ENCODE results near the gene ABCG5.
A peak's percentile ranks its signal among the peaks of the same experiment; 100 is the strongest.

DNA sequence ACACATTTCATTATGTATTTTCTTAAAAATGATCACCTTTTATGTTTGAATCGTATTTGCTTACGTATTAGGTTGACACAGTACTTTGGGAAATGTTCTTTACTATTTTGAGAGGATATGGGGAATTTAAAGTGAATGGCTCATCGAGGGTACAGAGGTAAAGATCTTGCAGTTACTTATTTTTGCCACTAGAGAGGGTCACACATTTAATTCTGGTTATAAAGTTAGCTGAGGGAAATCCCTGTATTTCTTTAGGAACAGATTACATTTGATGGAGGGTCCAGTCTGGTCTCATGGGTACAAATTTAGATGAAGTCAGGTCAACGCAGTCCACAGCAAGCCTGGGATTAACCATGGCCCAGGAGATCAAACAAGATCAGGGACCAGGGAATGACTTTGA, 40.3 kb downstream of the ABCG5 start:
- TF ChIP-seq, protein P1, sequence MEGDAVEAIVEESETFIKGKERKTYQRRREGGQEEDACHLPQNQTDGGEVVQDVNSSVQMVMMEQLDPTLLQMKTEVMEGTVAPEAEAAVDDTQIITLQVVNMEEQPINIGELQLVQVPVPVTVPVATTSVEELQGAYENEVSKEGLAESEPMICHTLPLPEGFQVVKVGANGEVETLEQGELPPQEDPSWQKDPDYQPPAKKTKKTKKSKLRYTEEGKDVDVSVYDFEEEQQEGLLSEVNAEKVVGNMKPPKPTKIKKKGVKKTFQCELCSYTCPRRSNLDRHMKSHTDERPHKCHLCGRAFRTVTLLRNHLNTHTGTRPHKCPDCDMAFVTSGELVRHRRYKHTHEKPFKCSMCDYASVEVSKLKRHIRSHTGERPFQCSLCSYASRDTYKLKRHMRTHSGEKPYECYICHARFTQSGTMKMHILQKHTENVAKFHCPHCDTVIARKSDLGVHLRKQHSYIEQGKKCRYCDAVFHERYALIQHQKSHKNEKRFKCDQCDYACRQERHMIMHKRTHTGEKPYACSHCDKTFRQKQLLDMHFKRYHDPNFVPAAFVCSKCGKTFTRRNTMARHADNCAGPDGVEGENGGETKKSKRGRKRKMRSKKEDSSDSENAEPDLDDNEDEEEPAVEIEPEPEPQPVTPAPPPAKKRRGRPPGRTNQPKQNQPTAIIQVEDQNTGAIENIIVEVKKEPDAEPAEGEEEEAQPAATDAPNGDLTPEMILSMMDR (IDR thresholded peaks at IDR 0.05; ENCODE audit: low read length) = peak; percentile 55
- TF ChIP-seq EZH2 (IDR thresholded peaks at IDR 0.05; ENCODE audit: borderline replicate concordance, low read length) = no peak
